Hypothalamus (tissue), 51 donors: ENCODE measurements around the gene CHIT1.

ENCODE experiments used
- DNase-seq, 51 donors: peaks; one replicate each; lab custom pipeline; 2025; lab: John Stamatoyannopoulos, UW

Gene CHIT1

DNA sequence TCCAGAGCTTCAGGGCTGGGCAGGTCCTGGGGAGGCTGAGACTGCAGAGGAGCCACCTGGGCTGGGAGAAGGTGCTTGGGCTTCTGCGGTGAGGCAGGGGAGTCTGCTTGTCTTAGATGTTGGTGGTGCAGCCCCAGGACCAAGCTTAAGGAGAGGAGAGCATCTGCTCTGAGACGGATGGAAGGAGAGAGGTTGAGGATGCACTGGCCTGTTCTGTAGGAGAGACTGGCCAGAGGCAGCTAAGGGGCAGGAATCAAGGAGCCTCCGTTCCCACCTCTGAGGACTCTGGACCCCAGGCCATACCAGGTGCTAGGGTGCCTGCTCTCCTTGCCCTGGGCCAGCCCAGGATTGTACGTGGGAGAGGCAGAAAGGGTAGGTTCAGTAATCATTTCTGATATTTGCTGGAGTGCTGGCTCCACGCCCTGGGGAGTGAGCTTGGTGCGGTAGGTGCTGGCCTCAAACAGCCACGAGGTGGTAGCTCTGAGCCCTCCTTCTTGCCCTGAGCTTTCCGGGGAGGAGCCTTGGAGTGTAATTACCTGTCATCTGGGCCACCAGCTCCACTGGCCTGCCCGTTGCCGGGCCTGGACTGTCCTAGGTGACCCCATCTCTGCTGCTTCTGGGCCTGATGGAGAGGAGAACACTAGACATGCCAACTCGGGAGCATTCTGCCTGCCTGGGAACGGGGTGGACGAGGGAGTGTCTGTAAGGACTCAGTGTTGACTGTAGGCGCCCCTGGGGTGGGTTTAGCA, 63.1 kb downstream of the CHIT1 start:
- peak in 1 of 51 donors; percentile 21 for DNase-seq
